ENCODE measurements around the gene PPP1R16B. TPM values are rescaled to one million over a fixed set of nuclear protein-coding genes. Genes with fewer than 3 reads are reported as not detected.
A peak's percentile ranks its signal among the peaks of the same experiment; 100 is the strongest.
"Not testable (repeated sequence)": the region's sequence is repeated elsewhere in the genome, so short reads cannot be mapped to it uniquely, and the experiment has no call there.

Gene PPP1R16B
- total RNA-seq, 4 donors from 2014 or later, result 6.3 to 14.4 (median 9.0) TPM

DNA sequence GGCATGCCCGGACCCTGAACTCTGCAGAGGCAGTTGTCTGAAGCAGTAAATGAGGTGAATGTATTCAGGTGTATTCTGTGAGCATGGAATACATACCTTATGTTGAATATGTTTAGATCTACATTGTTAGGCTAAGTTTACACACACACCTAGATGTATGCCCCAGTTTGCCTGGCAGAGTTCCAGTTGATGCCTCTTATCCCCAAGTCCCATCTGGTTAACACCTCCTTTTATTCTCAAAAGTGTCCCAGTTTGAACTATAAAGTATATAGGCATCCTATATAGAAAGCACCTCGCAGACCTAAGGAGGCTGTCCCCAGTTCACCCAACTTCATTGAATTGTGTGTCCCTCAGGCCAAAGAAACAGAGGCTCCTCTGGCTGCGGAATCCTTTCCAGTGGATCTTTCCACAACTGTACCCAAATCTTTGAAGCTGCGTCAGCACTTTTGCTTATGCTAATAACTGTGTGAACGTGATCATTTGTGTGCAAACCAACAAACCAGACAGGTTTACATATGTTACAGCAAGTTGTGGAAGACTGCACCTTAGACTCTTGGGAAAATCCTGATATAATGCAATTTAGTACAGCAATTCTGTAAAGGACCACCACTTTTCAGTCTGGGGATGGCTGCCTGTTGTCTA, 151.9 kb downstream of the PPP1R16B start:
- no peak overlapping the region for H3K27ac ChIP-seq
- TF ChIP-seq, protein P1, sequence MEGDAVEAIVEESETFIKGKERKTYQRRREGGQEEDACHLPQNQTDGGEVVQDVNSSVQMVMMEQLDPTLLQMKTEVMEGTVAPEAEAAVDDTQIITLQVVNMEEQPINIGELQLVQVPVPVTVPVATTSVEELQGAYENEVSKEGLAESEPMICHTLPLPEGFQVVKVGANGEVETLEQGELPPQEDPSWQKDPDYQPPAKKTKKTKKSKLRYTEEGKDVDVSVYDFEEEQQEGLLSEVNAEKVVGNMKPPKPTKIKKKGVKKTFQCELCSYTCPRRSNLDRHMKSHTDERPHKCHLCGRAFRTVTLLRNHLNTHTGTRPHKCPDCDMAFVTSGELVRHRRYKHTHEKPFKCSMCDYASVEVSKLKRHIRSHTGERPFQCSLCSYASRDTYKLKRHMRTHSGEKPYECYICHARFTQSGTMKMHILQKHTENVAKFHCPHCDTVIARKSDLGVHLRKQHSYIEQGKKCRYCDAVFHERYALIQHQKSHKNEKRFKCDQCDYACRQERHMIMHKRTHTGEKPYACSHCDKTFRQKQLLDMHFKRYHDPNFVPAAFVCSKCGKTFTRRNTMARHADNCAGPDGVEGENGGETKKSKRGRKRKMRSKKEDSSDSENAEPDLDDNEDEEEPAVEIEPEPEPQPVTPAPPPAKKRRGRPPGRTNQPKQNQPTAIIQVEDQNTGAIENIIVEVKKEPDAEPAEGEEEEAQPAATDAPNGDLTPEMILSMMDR (IDR thresholded peaks at IDR 0.05), result no peak
- no peak for TF ChIP-seq POLR2A (IDR thresholded peaks at IDR 0.05)
- 90 to 96% methylated on average over 5 of the region's 5 CpGs for WGBS, 2 donors
- intact Hi-C loops (cut with DNase I), result no loop called here
- H3K4me3 ChIP-seq (replicated peaks in 1 of 3), result no peak overlapping the region
- H3K9me3 ChIP-seq, result no peaks in the 10 kb centered on the region
- no peaks in the 10 kb centered on the region for H3K36me3 ChIP-seq
- DNase-seq, result no peak
- H3K27me3 ChIP-seq, result no peaks in the 10 kb centered on the region
- H3K4me1 ChIP-seq, result peaks cover 0 to 3% of the 10 kb centered on the region in 2 donors

DNA sequence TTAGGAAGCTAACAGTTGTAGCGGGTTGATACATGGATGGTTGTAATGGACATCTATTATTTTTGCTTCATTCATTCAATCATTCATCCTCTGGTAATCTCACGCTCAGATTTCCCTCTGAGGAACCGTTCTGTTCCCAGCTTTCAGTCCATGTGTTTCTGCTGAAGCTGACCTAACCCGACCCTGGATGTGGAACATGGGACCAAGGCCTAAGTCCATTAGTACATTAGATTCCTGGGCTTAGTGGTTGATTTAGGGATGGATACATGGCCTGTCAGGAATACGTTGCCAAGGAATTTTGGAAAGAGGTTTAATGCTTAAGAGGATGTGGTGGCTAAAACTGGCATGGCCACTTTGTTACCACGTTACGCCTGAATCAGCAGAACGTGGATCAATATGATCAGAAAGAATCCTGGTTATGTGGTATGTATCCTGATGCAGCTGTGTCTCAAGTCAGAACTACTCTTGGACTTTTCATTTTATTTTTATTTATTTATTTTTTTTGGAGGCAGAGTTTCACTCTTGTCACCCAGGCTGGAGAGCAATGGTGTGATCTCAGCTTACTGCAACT, 152.5 kb downstream of the PPP1R16B start:
- Histone ChIP-seq H3K36me3 (no peaks in the 10 kb centered on the region), H3K27ac (no peak overlapping the region), H3K9me3 (no peaks in the 10 kb centered on the region), H3K27me3 (no peaks in the 10 kb centered on the region), H3K4me1 (peaks cover 3 to 7% of the 10 kb centered on the region in 2 donors), H3K4me3 (replicated peaks in 1 of 3) (no peak overlapping the region)
- intact Hi-C loops (cut with DNase I), result no loop called here
- WGBS, 2 donors, result 88 to 92% methylated on average over 8 of the region's 8 CpGs
- DNase-seq, result no peak
- TF ChIP-seq, protein P1 (IDR thresholded peaks at IDR 0.05), result no peak
- TF ChIP-seq POLR2A (IDR thresholded peaks at IDR 0.05), result no peak

DNA sequence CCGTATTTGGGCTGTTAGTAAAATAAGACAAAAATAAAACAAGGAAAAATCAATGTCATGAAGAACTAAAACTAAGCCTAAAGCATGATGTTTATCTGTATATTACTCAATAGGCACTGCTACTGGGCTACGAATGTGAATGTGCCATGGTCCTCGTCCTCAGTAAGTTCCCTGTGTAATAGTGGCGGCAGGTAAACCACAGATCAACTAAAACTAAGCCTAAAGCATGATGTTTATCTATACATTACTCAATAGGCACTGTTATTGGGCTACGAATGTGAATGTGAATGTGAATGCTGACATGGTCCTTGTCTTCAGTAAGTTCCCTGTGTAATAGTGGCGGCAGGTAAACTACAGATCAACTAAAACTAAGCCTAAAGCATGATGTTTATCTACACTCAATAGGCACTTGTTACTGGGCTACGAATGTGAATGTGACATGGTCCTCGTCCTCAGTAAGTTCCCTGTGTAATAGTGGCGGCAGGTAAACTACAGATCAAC, 154.7 kb downstream of the PPP1R16B start:
- H3K36me3 ChIP-seq; H3K27ac ChIP-seq; intact Hi-C loops (cut with DNase I); H3K27me3 ChIP-seq; H3K9me3 ChIP-seq; H3K4me3 ChIP-seq (replicated peaks in 1 of 3); H3K4me1 ChIP-seq; DNase-seq: not testable (repeated sequence)
- 82 to 90% methylated on average over 9 of the region's 9 CpGs for WGBS, 2 donors

DNA sequence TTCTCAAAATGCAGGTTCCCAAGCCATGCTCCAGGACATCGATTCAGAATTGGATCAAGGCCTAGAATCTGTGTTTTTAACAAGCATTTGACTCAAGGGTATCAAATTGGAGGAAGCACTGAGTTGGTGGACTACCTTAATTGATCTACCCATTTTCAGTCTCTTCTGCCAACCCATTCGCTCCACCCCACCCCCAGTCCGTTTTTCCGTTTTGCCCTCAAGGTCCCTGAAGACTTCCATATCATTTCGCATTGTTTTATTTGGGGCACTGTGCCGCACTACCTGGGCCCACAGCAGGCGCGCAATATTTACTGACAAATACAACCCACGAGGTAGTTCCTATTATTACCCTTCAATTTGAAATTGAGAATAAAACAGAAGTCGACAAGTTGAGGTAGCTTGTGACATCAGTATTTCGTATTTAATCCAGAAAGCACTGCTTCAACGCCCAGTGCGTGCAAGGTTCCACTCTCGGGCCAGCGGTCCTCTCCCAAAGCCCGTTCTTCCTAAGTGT, 156.1 kb downstream of the PPP1R16B start:
- DNase-seq, result peak in 1 of 2 donors; percentile 21
- TF ChIP-seq, protein P1 (IDR thresholded peaks at IDR 0.05), result no peak
- TF ChIP-seq POLR2A (IDR thresholded peaks at IDR 0.05), result no peak
- 11 to 12% methylated on average over 16 of the region's 16 CpGs for WGBS, 2 donors
- Histone ChIP-seq H3K27me3 (no peaks in the 10 kb centered on the region), H3K36me3 (no peaks in the 10 kb centered on the region), H3K4me1 (peaks cover 9 to 10% of the 10 kb centered on the region in 2 donors), H3K4me3 (replicated peaks in 1 of 3) (peak overlapping the region in 2 of 3 donors; percentile 67 to 68), H3K9me3 (no peaks in the 10 kb centered on the region), H3K27ac (peak overlapping the region in 2 of 3 donors; percentile 55 to 68)
- intact Hi-C loops (cut with DNase I), result no loop called here

DNA sequence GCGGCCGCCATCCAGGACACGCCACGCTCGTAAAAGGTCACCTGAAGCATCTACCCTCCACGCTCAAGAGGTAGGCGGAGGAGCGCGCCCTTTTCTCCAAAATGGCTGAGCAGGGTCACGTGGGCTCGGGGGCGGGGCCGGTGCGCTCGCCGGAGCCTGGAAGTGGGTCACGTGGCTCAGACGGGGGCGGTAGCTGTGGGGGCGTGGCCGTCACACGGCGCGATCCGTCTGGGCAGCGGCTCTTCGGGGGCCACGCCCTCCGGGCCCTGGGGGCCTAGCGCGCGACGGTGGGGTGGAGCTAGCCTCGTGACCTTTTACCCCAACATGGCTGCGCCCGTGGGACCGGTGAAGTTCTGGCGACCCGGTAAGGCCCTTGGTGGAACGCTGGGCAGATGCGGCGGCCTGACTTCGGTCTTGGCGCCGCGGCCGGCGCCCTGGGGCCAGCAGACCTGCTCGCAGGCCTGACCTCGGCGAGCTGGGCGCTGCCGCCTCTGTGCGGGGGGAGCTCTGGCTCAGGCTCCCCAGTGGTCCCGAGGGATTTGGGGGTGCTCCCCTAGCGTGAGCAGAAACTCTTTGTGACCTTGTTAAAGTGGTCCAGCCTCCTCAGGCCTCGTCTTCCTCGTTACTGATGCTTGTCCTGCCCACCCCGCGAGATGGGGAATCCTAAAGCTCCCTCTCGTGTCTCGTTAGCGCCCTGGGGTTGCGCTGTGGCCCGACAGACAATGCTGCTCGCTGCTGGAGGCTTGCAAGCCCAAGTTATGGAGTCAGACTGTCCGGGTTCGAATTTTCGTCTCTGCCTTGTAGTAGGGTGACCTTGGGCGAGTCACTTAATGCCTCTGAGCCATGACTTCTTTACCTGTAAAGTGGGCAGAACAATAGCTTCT, 156.8 kb downstream of the PPP1R16B start, which contains the start of gene DHX35:
TSS of gene DHX35 (plus strand) at position 301 of the 884 bp plus-strand sequence. CDS start at position 325, 24 bp downstream.
- peak within 1 kb of the TSS; percentile 47 to 95 (median 68) for H3K27ac ChIP-seq
- 0 to 2% methylated on average over 10 to 23 of the region's 70 CpGs for whole genome bisulfite sequencing, 2 donors
- no peaks in the 10 kb centered on the region for H3K27me3 ChIP-seq
- intact Hi-C loops (cut with DNase I), result no loop called here
- no peaks in the 10 kb centered on the region for H3K36me3 ChIP-seq
- peak within 1 kb of the TSS; percentile 68 to 93 (median 85) for H3K4me3 ChIP-seq (replicated peaks in 1 of 3)
- peak; percentile 98 for DNase-seq
- no peaks in the 10 kb centered on the region for H3K9me3 ChIP-seq
- TF ChIP-seq POLR2A (IDR thresholded peaks at IDR 0.05), result peak in 1 of 2 donors; percentile 49
- TF ChIP-seq, protein P1 (IDR thresholded peaks at IDR 0.05), result peak in 1 of 6 experiments; percentile 14
- peaks cover 9 to 10% of the 10 kb centered on the region in 2 donors for H3K4me1 ChIP-seq
